ENCODE results near the gene HEY2. TPM values are rescaled to one million over a fixed set of nuclear protein-coding genes. Genes with fewer than 3 reads are reported as not detected.

Gene HEY2
- total RNA-seq, 4 donors from 2014 or later, result 0.85 to 4.3 (median 1.8) TPM

- no peak for TF ChIP-seq CTCF (IDR thresholded peaks at IDR 0.05; ENCODE audit: low read depth)
These were observed 60.2 kb downstream of the HEY2 start for GRCh38 chr6:125809570-125810170.

DNA sequence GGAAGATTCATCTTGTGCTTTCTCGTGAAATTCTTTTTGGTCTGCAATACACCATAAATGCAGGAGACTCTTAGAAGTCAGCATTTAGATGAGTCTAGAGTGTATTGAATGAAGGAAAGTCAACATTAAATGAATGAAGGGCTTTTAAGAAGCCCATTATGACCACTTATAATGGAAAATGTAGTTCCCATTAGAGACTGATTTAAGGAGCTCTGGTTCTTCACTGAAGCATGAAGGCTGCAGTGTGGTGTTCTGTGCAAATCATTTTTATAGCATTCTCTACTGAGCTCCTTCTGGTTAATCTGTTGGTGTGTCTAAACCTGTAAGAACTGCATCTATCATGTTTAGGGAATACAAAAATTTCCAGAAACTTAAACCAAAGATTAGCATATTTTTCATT, 61.0 kb downstream of the HEY2 start:
- TF ChIP-seq CTCF (IDR thresholded peaks at IDR 0.05; ENCODE audit: low read depth), result no peak

Other genes with a start within 250 kb of the HEY2 start
- 10 to 100 TPM; 59.9 to 71.9 (median 62.2) TPM for gene NCOA7, start 41.3 kb downstream of the HEY2 start, total RNA-seq
- gene HINT3, start 207.1 kb downstream of the HEY2 start, total RNA-seq, result 10 to 100 TPM; 14.2 to 25.8 (median 22.2) TPM
- gene TRMT11, start 236.9 kb downstream of the HEY2 start, total RNA-seq, result 10 to 100 TPM; 16.1 to 27.6 (median 16.4) TPM

All from subcutaneous adipose tissue (tissue), 4 donors.